Keratinocyte (primary cell): ENCODE data around the gene NMRAL1. TPM values are rescaled to one million over a fixed set of nuclear protein-coding genes. Genes with fewer than 3 reads are reported as not detected.

Experiments used
- DNase-seq: peaks from one replicate; pipeline ENCODE4 v3.0.0-alpha.2; 2011; ENCODE audit warnings: low read depth, missing footprints, low spot score
- FAIRE-seq: peaks from 2 replicates; lab custom pipeline; 2011; peaks lifted over from hg19 to GRCh38; lab: Jason Lieb, UNC
- H2AFZ ChIP-seq: 2 replicates; pipeline ENCODE4 v1.6.0; 2012; ENCODE audit warnings: low read length, control low read depth, inconsistent platforms; ENCODE audit not compliant: control insufficient read depth
- H3K27ac ChIP-seq: 2 replicates; pipeline ENCODE4 v1.5.1; 2011; ENCODE audit warnings: low read length; ENCODE audit not compliant: control insufficient read depth, insufficient read depth
- H3K27me3 ChIP-seq: 3 replicates; pipeline ENCODE4 v1.6.0; 2011; ENCODE audit warnings: low read length; ENCODE audit not compliant: control insufficient read depth, insufficient read depth; ENCODE audit errors: extremely low read depth
- H3K36me3 ChIP-seq, 2 experiments: 2 replicates in 1 of 2; 3 replicates in 1 of 2; pipeline ENCODE4 v1.5.1; 2011; ENCODE audit warnings: low read length in 2 of 2, mild to moderate bottlenecking in 1 of 2; ENCODE audit not compliant: control insufficient read depth in 2 of 2, insufficient read depth in 2 of 2; ENCODE audit errors: extremely low read depth in 1 of 2
- H3K4me1 ChIP-seq: 3 replicates; pipeline ENCODE4 v1.5.1; 2011; ENCODE audit warnings: low read length; ENCODE audit not compliant: control insufficient read depth, insufficient read depth; ENCODE audit errors: extremely low read depth
- H3K4me2 ChIP-seq: 3 replicates; pipeline ENCODE4 v1.6.0; 2011; ENCODE audit warnings: low read depth, low read length; ENCODE audit not compliant: control insufficient read depth, insufficient read depth; ENCODE audit errors: extremely low read depth
- H3K4me3 ChIP-seq, 3 experiments: fragments of 200-600 bp in 1 of 3; sonication (generic) in 1 of 3; 2 replicates in 2 of 3; 3 replicates in 1 of 3; pipeline ENCODE4 v1.5.1; 2011 to 2016; ENCODE audit warnings: low read length in 3 of 3, mild to moderate bottlenecking in 3 of 3, control low read depth in 2 of 3, inconsistent platforms in 1 of 3, low read depth in 1 of 3, mixed read lengths in 1 of 3, mixed run types in 1 of 3, moderate library complexity in 1 of 3; ENCODE audit not compliant: control insufficient read depth in 2 of 3, insufficient read depth in 2 of 3; ENCODE audit errors: extremely low read depth in 1 of 3
- H3K79me2 ChIP-seq: 2 replicates; pipeline ENCODE4 v1.6.0; 2012; ENCODE audit warnings: low read length; ENCODE audit not compliant: control insufficient read depth, insufficient read depth
- H3K9ac ChIP-seq: 3 replicates; pipeline ENCODE4 v1.6.0; 2011; ENCODE audit warnings: low read length; ENCODE audit not compliant: control insufficient read depth, insufficient read depth; ENCODE audit errors: extremely low read depth
- H3K9me1 ChIP-seq: 3 replicates; pipeline ENCODE4 v1.6.0; 2011; ENCODE audit warnings: low read length; ENCODE audit not compliant: control insufficient read depth, insufficient read depth; ENCODE audit errors: extremely low read depth
- H3K9me3 ChIP-seq: 2 replicates; pipeline ENCODE4 v1.5.1; 2012; ENCODE audit warnings: low read depth, low read length; ENCODE audit not compliant: control insufficient read depth
- H4K20me1 ChIP-seq: 3 replicates; pipeline ENCODE4 v1.6.0; 2011; ENCODE audit warnings: low read length; ENCODE audit not compliant: control insufficient read depth, insufficient read depth; ENCODE audit errors: extremely low read depth
- EZH2 ChIP-seq: IDR thresholded peaks from one replicate; pipeline ENCODE4 v1.6.1; 2012; ENCODE audit warnings: inconsistent platforms, mild to moderate bottlenecking, low read length, moderate library complexity
- dilution Hi-C: fragments of 300-500 bp; cut with MboI; formaldehyde crosslinking; loops from one replicate; pipeline ENCODE4 v1.7.0; 2020; ENCODE audit warnings: low sequenced_read_pairs; ENCODE audit not compliant: extremely low pct_ligation_motif_present
- polyA minus RNA-seq, 3 experiments: library from RNA; depleted of rRNA, polyadenylated mRNA; stranded (reverse); fragments of >200 nt; gene quantifications; 1 replicate in 1 of 3; 2 replicates in 1 of 3; 3 replicates in 1 of 3; pipeline ENCODE4 v1.2.3, GENCODE V29; 2011
- polyA plus RNA-seq, 5 experiments: library from polyadenylated mRNA; depleted of rRNA in 3 of 5; stranded (reverse) in 3 of 5; stranded (forward) in 1 of 5; unstranded in 1 of 5; fragments of >200 nt; gene quantifications; 1 replicate in 1 of 5; 2 replicates in 3 of 5; 3 replicates in 1 of 5; pipeline versions ENCODE4 v1.2.1 to v1.2.3, GENCODE V29; 2011 to 2012; ENCODE audit warnings: missing spikeins in 2 of 5, low read depth in 1 of 5, low replicate concordance in 1 of 5
- TF ChIP-seq, protein P1 (sequence below), 3 experiments: IDR thresholded peaks in 1 of 3; conservative IDR thresholded peaks in 1 of 3; optimal IDR thresholded peaks in 1 of 3; 2 replicates in 2 of 3; 3 replicates in 1 of 3; pipeline versions ENCODE3 to v1.5.1; 2011; ENCODE audit warnings: low read length in 3 of 3, mild to moderate bottlenecking in 3 of 3, moderate library complexity in 2 of 3, control low read depth in 1 of 3, inconsistent platforms in 1 of 3; ENCODE audit not compliant: insufficient read depth in 2 of 3; ENCODE audit errors: extremely low read depth in 1 of 3

Gene NMRAL1
- polyA plus RNA-seq (39.5 to 61.6 TPM (median 48.7 TPM) in 3 replicates), polyA minus RNA-seq (52.5 to 75.8 TPM (median 55.4 TPM) in 3 replicates)
- 22.0 TPM for polyA plus RNA-seq (2011; ENCODE audit: low read depth)
- polyA plus RNA-seq (2011; cell fraction: cytosol; rRNA removed) = 60.7 and 94.2 TPM in 2 replicates
- polyA plus RNA-seq (2011; cell fraction: nucleus; rRNA removed) = 60.8 and 80.8 TPM in 2 replicates
- polyA plus RNA-seq (2012; ENCODE audit: low replicate concordance) = 25.5 and 55.0 TPM in 2 replicates
- polyA minus RNA-seq (2011; cell fraction: cytosol; rRNA and poly(A)+ RNA removed) = 64.5 TPM
- polyA minus RNA-seq (2011; cell fraction: nucleus; rRNA and poly(A)+ RNA removed) = 18.3 and 21.3 TPM in 2 replicates

DNA sequence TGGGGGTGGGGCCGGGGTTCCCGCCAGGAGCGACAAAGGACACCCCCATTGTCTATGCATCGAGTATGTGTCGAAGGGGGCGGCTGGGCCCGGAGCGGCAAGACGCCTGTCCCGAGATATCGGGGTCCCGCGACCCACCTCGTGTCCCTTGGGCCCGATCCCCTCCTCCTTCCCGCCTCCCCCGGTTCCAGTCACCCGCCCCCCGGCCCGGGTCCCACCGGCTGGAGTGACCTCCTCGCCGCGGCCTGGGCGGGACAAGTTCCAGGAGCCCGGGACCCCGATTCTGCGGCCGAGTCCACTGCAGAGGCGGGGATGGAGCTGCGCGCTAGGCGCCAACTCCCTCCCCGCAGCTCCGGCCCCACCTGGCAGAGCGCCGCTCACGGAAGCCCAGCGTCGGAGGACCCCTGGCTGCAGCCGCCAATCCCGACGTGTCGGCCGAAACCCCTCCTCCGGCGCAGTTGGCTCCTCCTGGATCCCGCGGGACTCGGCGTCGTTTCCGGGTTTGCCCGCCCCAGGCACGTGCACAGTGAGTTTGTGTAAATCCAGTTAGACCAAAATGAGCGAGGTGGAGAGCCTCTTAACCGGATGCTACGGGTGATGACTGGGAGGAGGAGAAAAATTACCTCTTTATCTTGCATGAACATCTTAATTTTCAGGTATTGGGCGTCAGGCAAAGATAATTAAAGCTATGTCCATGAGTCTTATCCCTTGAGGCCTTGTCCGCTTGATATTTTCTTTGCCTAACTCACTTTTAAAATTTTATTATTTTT is at the start of gene NMRAL1:
Gene NMRAL1, minus strand, starts transcription at position 434 of the 770 bp plus-strand sequence. CDS start 493 bp downstream, outside the sequence.
- no peak for TF ChIP-seq EZH2
- TF ChIP-seq, protein P1, sequence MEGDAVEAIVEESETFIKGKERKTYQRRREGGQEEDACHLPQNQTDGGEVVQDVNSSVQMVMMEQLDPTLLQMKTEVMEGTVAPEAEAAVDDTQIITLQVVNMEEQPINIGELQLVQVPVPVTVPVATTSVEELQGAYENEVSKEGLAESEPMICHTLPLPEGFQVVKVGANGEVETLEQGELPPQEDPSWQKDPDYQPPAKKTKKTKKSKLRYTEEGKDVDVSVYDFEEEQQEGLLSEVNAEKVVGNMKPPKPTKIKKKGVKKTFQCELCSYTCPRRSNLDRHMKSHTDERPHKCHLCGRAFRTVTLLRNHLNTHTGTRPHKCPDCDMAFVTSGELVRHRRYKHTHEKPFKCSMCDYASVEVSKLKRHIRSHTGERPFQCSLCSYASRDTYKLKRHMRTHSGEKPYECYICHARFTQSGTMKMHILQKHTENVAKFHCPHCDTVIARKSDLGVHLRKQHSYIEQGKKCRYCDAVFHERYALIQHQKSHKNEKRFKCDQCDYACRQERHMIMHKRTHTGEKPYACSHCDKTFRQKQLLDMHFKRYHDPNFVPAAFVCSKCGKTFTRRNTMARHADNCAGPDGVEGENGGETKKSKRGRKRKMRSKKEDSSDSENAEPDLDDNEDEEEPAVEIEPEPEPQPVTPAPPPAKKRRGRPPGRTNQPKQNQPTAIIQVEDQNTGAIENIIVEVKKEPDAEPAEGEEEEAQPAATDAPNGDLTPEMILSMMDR (optimal IDR thresholded peaks at IDR 0.05 in 1 of 3, IDR thresholded peaks at IDR 0.05 in 1 of 3, conservative IDR thresholded peaks at IDR 0.05 in 1 of 3; ENCODE audit: extremely low read depth in 1 of 3, insufficient read depth in 2 of 3, low read length in 3 of 3) = no peak
- peaks cover 48% of the 10 kb centered on the region for H3K79me2 ChIP-seq
- no peaks in the 10 kb centered on the region for H4K20me1 ChIP-seq
- H3K4me2 ChIP-seq = peak within 1 kb of the TSS; percentile 87
- H3K27me3 ChIP-seq = no peaks in the 10 kb centered on the region
- peaks cover 37% of the 10 kb centered on the region for H3K4me1 ChIP-seq
- FAIRE-seq (no peak), DNase-seq (no peak)
- no peaks in the 10 kb centered on the region for H3K9me1 ChIP-seq
- H3K27ac ChIP-seq = peak within 1 kb of the TSS; percentile 66
- H3K36me3 ChIP-seq = peaks cover 1 to 2% of the 10 kb centered on the region in 2 experiments
- peak within 1 kb of the TSS; percentile 62 to 83 (median 77) for H3K4me3 ChIP-seq
- peak within 1 kb of the TSS; percentile 83 for H3K9ac ChIP-seq
- H2AFZ ChIP-seq = peak within 1 kb of the TSS; percentile 80
- dilution Hi-C loops = no loop called here
- H3K9me3 ChIP-seq = no peaks in the 10 kb centered on the region

DNA sequence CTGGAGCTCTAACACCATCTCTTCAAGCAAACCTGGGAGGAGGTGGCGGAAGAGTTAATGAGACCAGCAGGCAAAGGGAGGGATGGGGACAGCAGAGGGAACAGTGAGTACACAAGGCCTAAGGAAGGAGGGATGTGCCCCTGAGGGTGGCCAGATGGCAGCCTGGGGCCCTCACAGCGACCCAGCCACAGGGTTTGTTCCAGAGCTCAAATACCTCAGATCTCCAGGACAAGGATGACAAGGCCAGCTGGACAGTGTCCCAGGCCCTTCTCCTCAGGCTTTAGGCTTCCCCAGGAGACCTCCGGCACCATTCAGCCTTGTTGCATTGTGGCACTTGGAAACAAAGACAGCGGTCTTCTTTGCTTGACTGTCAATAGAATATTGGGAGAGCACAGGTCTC is 49.3 kb upstream of the NMRAL1 start:
- Histone ChIP-seq H3K27me3 (no peaks in the 10 kb centered on the region), H3K4me2 (no peak overlapping the region), H3K9me3 (no peaks in the 10 kb centered on the region), H3K4me3 (no peak overlapping the region), H3K9me1 (peaks cover 2% of the 10 kb centered on the region), H3K4me1 (no peaks in the 10 kb centered on the region), H3K36me3 (peaks cover 0 to 15% of the 10 kb centered on the region in 2 experiments), H3K9ac (no peak overlapping the region), H4K20me1 (peaks cover 4% of the 10 kb centered on the region), H2AFZ (no peak overlapping the region), H3K79me2 (peaks cover 68% of the 10 kb centered on the region), H3K27ac (no peak overlapping the region)
- DNase-seq = no peak
- no peak for TF ChIP-seq EZH2
- TF ChIP-seq, protein P1 (optimal IDR thresholded peaks at IDR 0.05 in 1 of 3, IDR thresholded peaks at IDR 0.05 in 1 of 3, conservative IDR thresholded peaks at IDR 0.05 in 1 of 3; ENCODE audit: extremely low read depth in 1 of 3, insufficient read depth in 2 of 3, low read length in 3 of 3) = no peak
- dilution Hi-C loops = no loop called here
- FAIRE-seq = no peak
